ENCODE measurements around the gene NRG3. TPM values are rescaled to one million over a fixed set of nuclear protein-coding genes. Genes with fewer than 3 reads are reported as not detected.

The NRG3 gene
- total RNA-seq, 1 experiment from 2014 or later, result 0.08 TPM

DNA sequence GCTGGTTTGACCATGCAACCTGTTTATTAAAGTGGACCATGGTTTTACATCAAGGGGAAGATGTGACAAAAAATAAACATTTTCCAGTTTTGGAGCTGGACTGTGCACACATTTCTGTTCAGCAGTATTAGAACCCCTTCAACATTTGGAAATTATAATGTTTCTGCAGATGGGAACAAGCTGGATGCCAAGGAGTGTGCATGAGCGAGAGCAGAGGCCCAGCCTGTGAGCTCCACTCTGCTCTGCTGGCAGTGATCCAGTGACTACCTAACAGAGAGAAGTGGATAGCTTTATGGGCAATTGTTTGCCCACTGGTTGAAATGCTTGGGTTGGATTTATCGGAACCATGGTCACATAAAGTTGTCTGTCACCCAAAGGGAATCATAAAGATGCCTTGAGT is 456.7 kb downstream of the NRG3 start:
- ChIA-PET POLR2A (no interaction called here), CTCF (no interaction called here)
- Histone ChIP-seq H3K9me3 (ENCODE audit: control insufficient read depth, insufficient read depth, low read depth, low read length) (no peaks in the 10 kb centered on the region), H3K27me3 (ENCODE audit: control insufficient read depth, insufficient read depth, low read length) (no peaks in the 10 kb centered on the region), H3K27ac (ENCODE audit: low read length) (no peak overlapping the region), H3K4me1 (ENCODE audit: control insufficient read depth, insufficient read depth, low read length) (no peaks in the 10 kb centered on the region), H3K4me3 (ENCODE audit: low read depth in 2 of 2, low read length in 2 of 2) (no peak overlapping the region), H3K36me3 (ENCODE audit: control insufficient read depth, insufficient read depth, low read length) (no peaks in the 10 kb centered on the region)
- in situ Hi-C loops (cut with HindIII; ENCODE audit: low pct_unique_long_range_greater_than_20kb, low sequenced_read_pairs) (no loop called here), intact Hi-C loops (cut with micrococcal nuclease; ENCODE audit: unreplicated experiment) (no loop called here)
- ATAC-seq, result no peak
- TF ChIP-seq TCF7L2 (IDR thresholded peaks at IDR 0.05; ENCODE audit: low read depth, low read length), result no peak
- TF ChIP-seq, protein P1, sequence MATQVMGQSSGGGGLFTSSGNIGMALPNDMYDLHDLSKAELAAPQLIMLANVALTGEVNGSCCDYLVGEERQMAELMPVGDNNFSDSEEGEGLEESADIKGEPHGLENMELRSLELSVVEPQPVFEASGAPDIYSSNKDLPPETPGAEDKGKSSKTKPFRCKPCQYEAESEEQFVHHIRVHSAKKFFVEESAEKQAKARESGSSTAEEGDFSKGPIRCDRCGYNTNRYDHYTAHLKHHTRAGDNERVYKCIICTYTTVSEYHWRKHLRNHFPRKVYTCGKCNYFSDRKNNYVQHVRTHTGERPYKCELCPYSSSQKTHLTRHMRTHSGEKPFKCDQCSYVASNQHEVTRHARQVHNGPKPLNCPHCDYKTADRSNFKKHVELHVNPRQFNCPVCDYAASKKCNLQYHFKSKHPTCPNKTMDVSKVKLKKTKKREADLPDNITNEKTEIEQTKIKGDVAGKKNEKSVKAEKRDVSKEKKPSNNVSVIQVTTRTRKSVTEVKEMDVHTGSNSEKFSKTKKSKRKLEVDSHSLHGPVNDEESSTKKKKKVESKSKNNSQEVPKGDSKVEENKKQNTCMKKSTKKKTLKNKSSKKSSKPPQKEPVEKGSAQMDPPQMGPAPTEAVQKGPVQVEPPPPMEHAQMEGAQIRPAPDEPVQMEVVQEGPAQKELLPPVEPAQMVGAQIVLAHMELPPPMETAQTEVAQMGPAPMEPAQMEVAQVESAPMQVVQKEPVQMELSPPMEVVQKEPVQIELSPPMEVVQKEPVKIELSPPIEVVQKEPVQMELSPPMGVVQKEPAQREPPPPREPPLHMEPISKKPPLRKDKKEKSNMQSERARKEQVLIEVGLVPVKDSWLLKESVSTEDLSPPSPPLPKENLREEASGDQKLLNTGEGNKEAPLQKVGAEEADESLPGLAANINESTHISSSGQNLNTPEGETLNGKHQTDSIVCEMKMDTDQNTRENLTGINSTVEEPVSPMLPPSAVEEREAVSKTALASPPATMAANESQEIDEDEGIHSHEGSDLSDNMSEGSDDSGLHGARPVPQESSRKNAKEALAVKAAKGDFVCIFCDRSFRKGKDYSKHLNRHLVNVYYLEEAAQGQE (IDR thresholded peaks at IDR 0.05; ENCODE audit: insufficient read depth in 1 of 2, low read depth in 2 of 2, low read length in 1 of 2), result no peak
- TF ChIP-seq, protein P2, sequence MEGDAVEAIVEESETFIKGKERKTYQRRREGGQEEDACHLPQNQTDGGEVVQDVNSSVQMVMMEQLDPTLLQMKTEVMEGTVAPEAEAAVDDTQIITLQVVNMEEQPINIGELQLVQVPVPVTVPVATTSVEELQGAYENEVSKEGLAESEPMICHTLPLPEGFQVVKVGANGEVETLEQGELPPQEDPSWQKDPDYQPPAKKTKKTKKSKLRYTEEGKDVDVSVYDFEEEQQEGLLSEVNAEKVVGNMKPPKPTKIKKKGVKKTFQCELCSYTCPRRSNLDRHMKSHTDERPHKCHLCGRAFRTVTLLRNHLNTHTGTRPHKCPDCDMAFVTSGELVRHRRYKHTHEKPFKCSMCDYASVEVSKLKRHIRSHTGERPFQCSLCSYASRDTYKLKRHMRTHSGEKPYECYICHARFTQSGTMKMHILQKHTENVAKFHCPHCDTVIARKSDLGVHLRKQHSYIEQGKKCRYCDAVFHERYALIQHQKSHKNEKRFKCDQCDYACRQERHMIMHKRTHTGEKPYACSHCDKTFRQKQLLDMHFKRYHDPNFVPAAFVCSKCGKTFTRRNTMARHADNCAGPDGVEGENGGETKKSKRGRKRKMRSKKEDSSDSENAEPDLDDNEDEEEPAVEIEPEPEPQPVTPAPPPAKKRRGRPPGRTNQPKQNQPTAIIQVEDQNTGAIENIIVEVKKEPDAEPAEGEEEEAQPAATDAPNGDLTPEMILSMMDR (IDR thresholded peaks at IDR 0.05), result no peak
- no peak for TF ChIP-seq SIN3A (IDR thresholded peaks at IDR 0.05; ENCODE audit: borderline replicate concordance, insufficient read depth, low read depth, low read length)
- TF ChIP-seq POLR2AphosphoS5 (IDR thresholded peaks at IDR 0.05; ENCODE audit: low read depth, low read length), result no peak
- BruUV-seq (replicated peaks), result no TSS peak
- no peak for DNase-seq (ENCODE audit: low read depth, low spot score)

DNA sequence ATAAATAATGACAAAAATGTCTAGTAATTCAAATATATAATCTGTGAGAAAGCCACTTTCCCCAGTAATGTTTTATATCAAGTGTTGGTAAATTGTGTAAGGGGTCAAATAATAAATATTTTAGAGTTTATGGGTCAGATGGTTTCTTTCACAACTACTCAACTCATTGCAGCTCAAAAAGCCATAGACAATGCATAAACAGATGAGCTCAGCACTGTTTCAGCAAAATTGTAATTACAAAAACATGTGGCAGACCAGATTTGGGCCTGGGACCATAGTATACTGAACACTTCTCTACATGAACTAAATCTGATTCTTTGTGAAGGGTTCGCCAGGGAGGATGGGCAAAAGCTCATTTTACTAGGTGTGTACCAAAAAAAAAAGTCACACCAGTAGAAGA is 460.8 kb downstream of the NRG3 start:
- DNase-seq (ENCODE audit: low read depth, low spot score), result no peak
- in situ Hi-C loops (cut with HindIII; ENCODE audit: low pct_unique_long_range_greater_than_20kb, low sequenced_read_pairs), result no loop called here
- Histone ChIP-seq H3K27ac (ENCODE audit: low read length) (no peak overlapping the region), H3K4me1 (ENCODE audit: control insufficient read depth, insufficient read depth, low read length) (no peaks in the 10 kb centered on the region), H3K27me3 (ENCODE audit: control insufficient read depth, insufficient read depth, low read length) (no peaks in the 10 kb centered on the region), H3K36me3 (ENCODE audit: control insufficient read depth, insufficient read depth, low read length) (no peaks in the 10 kb centered on the region), H3K4me3 (ENCODE audit: low read depth in 2 of 2, low read length in 2 of 2) (no peak overlapping the region), H3K9me3 (ENCODE audit: control insufficient read depth, insufficient read depth, low read depth, low read length) (no peaks in the 10 kb centered on the region)
- POLR2A ChIA-PET, result no interaction called here
- CTCF ChIA-PET, result no interaction called here
- no peak for ATAC-seq
- intact Hi-C loops (cut with micrococcal nuclease; ENCODE audit: unreplicated experiment), result no loop called here
- TF ChIP-seq POLR2AphosphoS5 (IDR thresholded peaks at IDR 0.05; ENCODE audit: low read depth, low read length), result no peak
- TF ChIP-seq SIN3A (IDR thresholded peaks at IDR 0.05; ENCODE audit: borderline replicate concordance, insufficient read depth, low read depth, low read length), result no peak
- TF ChIP-seq, protein P2 (IDR thresholded peaks at IDR 0.05), result no peak
- TF ChIP-seq, protein P1 (IDR thresholded peaks at IDR 0.05; ENCODE audit: insufficient read depth in 1 of 2, low read depth in 2 of 2, low read length in 1 of 2), result no peak
- TF ChIP-seq TCF7L2 (IDR thresholded peaks at IDR 0.05; ENCODE audit: low read depth, low read length), result no peak
- no TSS peak for BruUV-seq (replicated peaks)

Data from Panc1 (cell line).